SK-N-SH (cell line): Measurements from ENCODE around the gene CRP. TPM values are rescaled to one million over a fixed set of nuclear protein-coding genes. Genes with fewer than 3 reads are reported as not detected.

Experiments
- CTCF ChIA-PET: fragments of 300-600, 350-600 bp; formaldehyde crosslinking; extraction: SDS; loops from one replicate; lab custom pipeline; 2021; lab: Yijun Ruan, JAX
- POLR2A ChIA-PET: fragments of 350-600 bp; sonication (Branson Sonifier 250); formaldehyde crosslinking; extraction: SDS; loops from one replicate; lab custom pipeline; 2020; ENCODE audit warnings: antibody characterized with exemption, inconsistent platforms; lab: Yijun Ruan, JAX
- DNase-seq: peaks from one replicate; pipeline ENCODE4 v3.0.0; 2012
- H2AFZ ChIP-seq: fragments of 200-600 bp; sonication (generic); 2 replicates; pipeline ENCODE4 v1.8.1; 2016; ENCODE audit warnings: antibody characterized with exemption, mild to moderate bottlenecking, low read depth
- H3F3A ChIP-seq: fragments of 200-600 bp; sonication (generic); replicated peaks from 2 replicates; pipeline ENCODE3; 2016; ENCODE audit warnings: antibody characterized with exemption, mild to moderate bottlenecking; ENCODE audit not compliant: insufficient read depth
- H3K27ac ChIP-seq, 2 experiments: fragments of 200-500 bp in 1 of 2; fragments of 200-600 bp in 1 of 2; sonication (Bioruptor generic) in 1 of 2; sonication (generic), shearing (Covaris generic) in 1 of 2; 2 replicates each; pipeline versions ENCODE4 v1.5.1 to v1.6.1; 2014 to 2016; ENCODE audit warnings: low read depth in 2 of 2, inconsistent platforms in 1 of 2, low read length in 1 of 2, mild to moderate bottlenecking in 1 of 2, mixed read lengths in 1 of 2
- H3K27me3 ChIP-seq: fragments of 200-600 bp; sonication (generic), shearing (Covaris generic); 2 replicates; pipeline ENCODE4 v1.6.1; 2016; ENCODE audit warnings: mixed run types; ENCODE audit not compliant: insufficient read depth
- H3K36me3 ChIP-seq, 2 experiments: fragments of 200-500 bp in 1 of 2; fragments of 200-600 bp in 1 of 2; sonication (Bioruptor generic) in 1 of 2; sonication (generic) in 1 of 2; replicated peaks in 1 of 2; 2 replicates each; pipeline versions ENCODE3 to v1.5.1; 2014 to 2016; ENCODE audit warnings: low read length in 1 of 2, mild to moderate bottlenecking in 1 of 2; ENCODE audit not compliant: insufficient read depth in 2 of 2, control insufficient read depth in 1 of 2
- H3K4me1 ChIP-seq, 2 experiments: fragments of 200-500 bp in 1 of 2; fragments of 200-600 bp in 1 of 2; sonication (Bioruptor generic) in 1 of 2; sonication (generic), shearing (Covaris generic) in 1 of 2; 2 replicates each; pipeline versions ENCODE4 v1.5.1 to v1.6.1; 2014 to 2016; ENCODE audit warnings: low read depth in 1 of 2, low read length in 1 of 2, mixed run types in 1 of 2; ENCODE audit not compliant: insufficient read depth in 2 of 2, control insufficient read depth in 1 of 2
- H3K4me2 ChIP-seq: fragments of 200-600 bp; sonication (generic), shearing (Covaris generic); 2 replicates; pipeline ENCODE4 v1.6.1; 2017; ENCODE audit warnings: mixed run types
- H3K4me3 ChIP-seq, 2 experiments: fragments of 200-500 bp in 1 of 2; fragments of 200-600 bp in 1 of 2; sonication (Bioruptor generic) in 1 of 2; sonication (generic), shearing (Covaris generic) in 1 of 2; 2 replicates each; pipeline versions ENCODE4 v1.5.1 to v1.8.1; 2014 to 2016; ENCODE audit warnings: low read depth in 2 of 2, inconsistent platforms in 1 of 2, low read length in 1 of 2, mild to moderate bottlenecking in 1 of 2, mixed read lengths in 1 of 2, moderate library complexity in 1 of 2
- H3K79me2 ChIP-seq: fragments of 200-600 bp; sonication (generic); 2 replicates; pipeline ENCODE4 v1.8.1; 2017; ENCODE audit warnings: mild to moderate bottlenecking; ENCODE audit not compliant: insufficient read depth
- H3K9ac ChIP-seq: fragments of 200-600 bp; sonication (generic); 2 replicates; pipeline ENCODE4 v1.6.1; 2017; ENCODE audit warnings: mixed run types
- H3K9me2 ChIP-seq: fragments of 200-600 bp; sonication (generic); 2 replicates; pipeline ENCODE4 v1.6.1; 2017; ENCODE audit warnings: mixed run types
- H3K9me3 ChIP-seq: fragments of 200-600 bp; sonication (generic); 2 replicates; pipeline ENCODE4 v1.6.1; 2017; ENCODE audit warnings: mixed run types, mild to moderate bottlenecking, moderate library complexity
- H4K20me1 ChIP-seq: fragments of 200-600 bp; sonication (generic); 2 replicates; pipeline ENCODE4 v1.6.1; 2017; ENCODE audit warnings: mild to moderate bottlenecking, mixed run types; ENCODE audit not compliant: insufficient read depth
- ELF1 ChIP-seq: IDR thresholded peaks from 2 replicates; pipeline ENCODE4 v1.4.0; 2012
- EP300 ChIP-seq, 2 experiments: IDR thresholded peaks; 2 replicates each; pipeline versions ENCODE4 v1.4.0 to v1.6.1; 2012; ENCODE audit warnings: borderline replicate concordance in 1 of 2, low read depth in 1 of 2, low read length in 1 of 2
- FOXJ3 ChIP-seq: sonication (generic); formaldehyde crosslinking; IDR thresholded peaks from 2 replicates; pipeline ENCODE4 v1.5.1; 2020; ENCODE audit warnings: mild to moderate bottlenecking, missing genetic modification reagents
- FOXM1 ChIP-seq: IDR thresholded peaks from 2 replicates; pipeline ENCODE4 v1.4.0; 2012; ENCODE audit warnings: low read depth, mild to moderate bottlenecking
- GABPA ChIP-seq: IDR thresholded peaks from 2 replicates; pipeline ENCODE4 v1.4.0; 2012; ENCODE audit warnings: low read depth, mild to moderate bottlenecking
- JUND ChIP-seq: IDR thresholded peaks from 2 replicates; pipeline ENCODE4 v1.4.0; 2012
- MEF2A ChIP-seq: IDR thresholded peaks from 2 replicates; pipeline ENCODE4 v1.4.0; 2012; ENCODE audit warnings: low read depth, borderline replicate concordance
- MXI1 ChIP-seq: IDR thresholded peaks from 2 replicates; pipeline ENCODE4 v1.6.1; 2012; ENCODE audit warnings: mild to moderate bottlenecking, low read depth, low read length, improper control_type of control experiment
- NFIC ChIP-seq: IDR thresholded peaks from 2 replicates; pipeline ENCODE4 v1.4.0; 2012; ENCODE audit warnings: borderline replicate concordance
- POLR2AphosphoS5 ChIP-seq: IDR thresholded peaks from 2 replicates; pipeline ENCODE4 v1.6.1; 2012; ENCODE audit warnings: low read depth, low read length
- RAD21 ChIP-seq: IDR thresholded peaks from 2 replicates; pipeline ENCODE4 v1.6.1; 2012; ENCODE audit warnings: mild to moderate bottlenecking, low read length
- RCOR1 ChIP-seq: fragments of 150-350 bp; IDR thresholded peaks from 2 replicates; pipeline ENCODE4 v1.6.1; 2017; ENCODE audit warnings: antibody characterized with exemption, low read length
- SIN3A ChIP-seq: IDR thresholded peaks from 2 replicates; pipeline ENCODE4 v1.6.1; 2012; ENCODE audit warnings: low read depth, mild to moderate bottlenecking, low read length, moderate library complexity, borderline replicate concordance
- SMC3 ChIP-seq: IDR thresholded peaks from 2 replicates; pipeline ENCODE4 v1.6.1; 2012; ENCODE audit warnings: low read depth, low read length, improper control_type of control experiment
- TCF12 ChIP-seq: IDR thresholded peaks from 2 replicates; pipeline ENCODE4 v1.4.0; 2012
- YY1 ChIP-seq: IDR thresholded peaks from 2 replicates; pipeline ENCODE4 v1.4.0; 2012; ENCODE audit warnings: low read depth, mild to moderate bottlenecking
- WGBS: methylation state at CpG from one replicate; pipeline ENCODE4 v1.1.6; 2017; ENCODE audit warnings: low lambda C conversion rate; 5-methylcytosine and 5-hydroxymethylcytosine counted together
- polyA plus RNA-seq, 3 experiments: library from polyadenylated mRNA; depleted of rRNA; stranded (reverse); fragments of >200 nt; gene quantifications; 2 replicates each; pipeline ENCODE4 v1.2.3, GENCODE V29; 2012
- TF ChIP-seq, protein P1 (sequence below): IDR thresholded peaks from 2 replicates; pipeline ENCODE4 v1.4.0; 2012; ENCODE audit warnings: low read depth
- TF ChIP-seq, protein P2 (sequence below): IDR thresholded peaks from 2 replicates; pipeline ENCODE4; 2012
- TF ChIP-seq, protein P3 (sequence below): fragments of 150-350 bp; IDR thresholded peaks from 2 replicates; pipeline ENCODE4 v1.6.1; 2017; ENCODE audit warnings: antibody characterized with exemption, low read length, low read depth, borderline replicate concordance
- TF ChIP-seq, protein P4 (sequence below): fragments of 200-600 bp; sonication (generic); IDR thresholded peaks from 2 replicates; pipeline ENCODE4 v1.6.1; 2017; ENCODE audit warnings: antibody characterized with exemption, mild to moderate bottlenecking, moderate library complexity
- TF ChIP-seq, protein P5 (sequence below): IDR thresholded peaks from 2 replicates; pipeline ENCODE4 v1.4.0; 2012; ENCODE audit warnings: low read depth, borderline replicate concordance

CRP gene
- polyA plus RNA-seq, 1 of the 3 experiments (the other 2 are of a cell fraction) = not detected

DNA sequence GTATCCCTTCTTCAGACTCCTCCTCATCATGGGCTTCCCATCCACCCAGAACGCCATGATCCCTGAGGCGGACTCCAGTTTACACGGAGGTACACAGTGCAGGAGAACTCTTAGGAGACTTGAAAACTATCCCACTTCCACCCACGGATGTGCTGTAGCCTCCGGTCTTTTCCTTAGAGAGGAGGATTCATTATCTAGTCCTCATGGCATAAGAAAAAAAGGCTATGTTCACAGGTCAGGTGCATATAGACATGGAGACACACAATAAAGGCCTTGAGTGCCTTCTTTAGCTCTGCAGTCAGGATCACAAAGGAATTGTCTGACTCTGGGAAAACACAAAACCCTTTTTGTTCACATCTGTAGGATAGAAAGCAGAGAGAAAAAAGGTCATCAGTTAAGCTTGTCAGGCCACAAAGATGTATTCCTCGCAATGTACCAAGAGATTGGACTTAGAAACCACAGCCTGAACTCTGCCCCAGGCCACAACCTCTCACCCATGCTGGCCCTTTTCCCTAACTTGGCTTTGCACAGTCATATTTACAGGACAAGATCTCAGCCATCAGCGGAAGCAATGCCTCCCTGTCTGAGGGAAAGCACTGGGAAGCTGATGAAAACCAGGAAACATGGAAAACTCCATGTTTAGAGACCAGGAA lies 9.0 kb downstream of the CRP start:
- CTCF ChIA-PET = no interaction called here
- Histone ChIP-seq H3K4me2 (no peak overlapping the region), H3K9me3 (no peaks in the 10 kb centered on the region), H3K4me3 (no peak overlapping the region), H3K79me2 (no peaks in the 10 kb centered on the region), H3F3A (no peaks in the 10 kb centered on the region), H3K4me1 (no peaks in the 10 kb centered on the region), H3K9me2 (no peaks in the 10 kb centered on the region), H3K27ac (no peak overlapping the region), H3K9ac (no peak overlapping the region), H3K36me3 (no peaks in the 10 kb centered on the region), H2AFZ (no peak overlapping the region), H4K20me1 (no peaks in the 10 kb centered on the region), H3K27me3 (no peaks in the 10 kb centered on the region)
- TF ChIP-seq EP300 (IDR thresholded peaks at IDR 0.05; ENCODE audit: borderline replicate concordance in 1 of 2, low read depth in 1 of 2, low read length in 1 of 2) = no peak
- no peak for TF ChIP-seq MEF2A
- no peak for TF ChIP-seq ELF1
- TF ChIP-seq SMC3 = no peak
- TF ChIP-seq SIN3A = no peak
- no peak for TF ChIP-seq RAD21
- TF ChIP-seq MXI1 = no peak
- TF ChIP-seq, protein P1, sequence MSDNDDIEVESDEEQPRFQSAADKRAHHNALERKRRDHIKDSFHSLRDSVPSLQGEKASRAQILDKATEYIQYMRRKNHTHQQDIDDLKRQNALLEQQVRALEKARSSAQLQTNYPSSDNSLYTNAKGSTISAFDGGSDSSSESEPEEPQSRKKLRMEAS = no peak
- no peak for TF ChIP-seq JUND
- TF ChIP-seq, protein P2, sequence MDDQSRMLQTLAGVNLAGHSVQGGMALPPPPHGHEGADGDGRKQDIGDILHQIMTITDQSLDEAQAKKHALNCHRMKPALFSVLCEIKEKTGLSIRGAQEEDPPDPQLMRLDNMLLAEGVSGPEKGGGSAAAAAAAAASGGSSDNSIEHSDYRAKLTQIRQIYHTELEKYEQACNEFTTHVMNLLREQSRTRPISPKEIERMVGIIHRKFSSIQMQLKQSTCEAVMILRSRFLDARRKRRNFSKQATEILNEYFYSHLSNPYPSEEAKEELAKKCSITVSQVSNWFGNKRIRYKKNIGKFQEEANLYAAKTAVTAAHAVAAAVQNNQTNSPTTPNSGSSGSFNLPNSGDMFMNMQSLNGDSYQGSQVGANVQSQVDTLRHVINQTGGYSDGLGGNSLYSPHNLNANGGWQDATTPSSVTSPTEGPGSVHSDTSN = no peak
- no peak for TF ChIP-seq POLR2AphosphoS5
- no peak for TF ChIP-seq RCOR1
- no peak for DNase-seq
- POLR2A ChIA-PET = no interaction called here
- WGBS = 16% methylated on average over 7 of the region's 7 CpGs

DNA sequence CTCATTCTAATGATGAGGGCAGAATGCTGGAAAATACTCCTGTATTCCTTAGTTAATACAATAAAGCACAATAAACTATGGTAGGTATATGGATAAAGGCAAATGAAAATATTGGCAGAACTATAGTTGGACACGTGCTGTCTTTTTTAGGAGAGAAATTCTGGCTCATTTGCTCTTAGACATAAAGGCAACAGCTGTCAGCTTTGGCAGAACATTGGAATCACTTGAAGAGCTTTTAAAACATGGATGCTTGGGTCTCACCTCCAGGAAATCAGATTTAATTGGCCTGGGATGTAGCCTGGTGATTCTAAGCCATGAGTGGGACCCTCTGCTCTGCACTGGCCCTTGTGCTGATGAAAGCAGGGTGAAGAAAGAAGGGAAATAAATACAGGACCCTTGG lies 9.9 kb downstream of the CRP start:
- H3K9me2 ChIP-seq = no peaks in the 10 kb centered on the region
- H3K27ac ChIP-seq = no peak overlapping the region
- H2AFZ ChIP-seq = no peak overlapping the region
- WGBS = 11% methylated on average over 1 of the region's 1 CpG
- no peak for DNase-seq
- no peak for TF ChIP-seq EP300 (IDR thresholded peaks at IDR 0.05; ENCODE audit: borderline replicate concordance in 1 of 2, low read depth in 1 of 2, low read length in 1 of 2)
- TF ChIP-seq MEF2A = no peak
- TF ChIP-seq FOXJ3 (CRISPR knock-in tag) = no peak
- TF ChIP-seq SIN3A = no peak
- TF ChIP-seq, protein P3, sequence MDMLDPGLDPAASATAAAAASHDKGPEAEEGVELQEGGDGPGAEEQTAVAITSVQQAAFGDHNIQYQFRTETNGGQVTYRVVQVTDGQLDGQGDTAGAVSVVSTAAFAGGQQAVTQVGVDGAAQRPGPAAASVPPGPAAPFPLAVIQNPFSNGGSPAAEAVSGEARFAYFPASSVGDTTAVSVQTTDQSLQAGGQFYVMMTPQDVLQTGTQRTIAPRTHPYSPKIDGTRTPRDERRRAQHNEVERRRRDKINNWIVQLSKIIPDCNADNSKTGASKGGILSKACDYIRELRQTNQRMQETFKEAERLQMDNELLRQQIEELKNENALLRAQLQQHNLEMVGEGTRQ = no peak
- TF ChIP-seq, protein P2 = no peak
- no peak for TF ChIP-seq RCOR1
- TF ChIP-seq ELF1 = no peak
- TF ChIP-seq, protein P4, sequence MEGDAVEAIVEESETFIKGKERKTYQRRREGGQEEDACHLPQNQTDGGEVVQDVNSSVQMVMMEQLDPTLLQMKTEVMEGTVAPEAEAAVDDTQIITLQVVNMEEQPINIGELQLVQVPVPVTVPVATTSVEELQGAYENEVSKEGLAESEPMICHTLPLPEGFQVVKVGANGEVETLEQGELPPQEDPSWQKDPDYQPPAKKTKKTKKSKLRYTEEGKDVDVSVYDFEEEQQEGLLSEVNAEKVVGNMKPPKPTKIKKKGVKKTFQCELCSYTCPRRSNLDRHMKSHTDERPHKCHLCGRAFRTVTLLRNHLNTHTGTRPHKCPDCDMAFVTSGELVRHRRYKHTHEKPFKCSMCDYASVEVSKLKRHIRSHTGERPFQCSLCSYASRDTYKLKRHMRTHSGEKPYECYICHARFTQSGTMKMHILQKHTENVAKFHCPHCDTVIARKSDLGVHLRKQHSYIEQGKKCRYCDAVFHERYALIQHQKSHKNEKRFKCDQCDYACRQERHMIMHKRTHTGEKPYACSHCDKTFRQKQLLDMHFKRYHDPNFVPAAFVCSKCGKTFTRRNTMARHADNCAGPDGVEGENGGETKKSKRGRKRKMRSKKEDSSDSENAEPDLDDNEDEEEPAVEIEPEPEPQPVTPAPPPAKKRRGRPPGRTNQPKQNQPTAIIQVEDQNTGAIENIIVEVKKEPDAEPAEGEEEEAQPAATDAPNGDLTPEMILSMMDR = no peak
- no peak for TF ChIP-seq YY1
- TF ChIP-seq, protein P5, sequence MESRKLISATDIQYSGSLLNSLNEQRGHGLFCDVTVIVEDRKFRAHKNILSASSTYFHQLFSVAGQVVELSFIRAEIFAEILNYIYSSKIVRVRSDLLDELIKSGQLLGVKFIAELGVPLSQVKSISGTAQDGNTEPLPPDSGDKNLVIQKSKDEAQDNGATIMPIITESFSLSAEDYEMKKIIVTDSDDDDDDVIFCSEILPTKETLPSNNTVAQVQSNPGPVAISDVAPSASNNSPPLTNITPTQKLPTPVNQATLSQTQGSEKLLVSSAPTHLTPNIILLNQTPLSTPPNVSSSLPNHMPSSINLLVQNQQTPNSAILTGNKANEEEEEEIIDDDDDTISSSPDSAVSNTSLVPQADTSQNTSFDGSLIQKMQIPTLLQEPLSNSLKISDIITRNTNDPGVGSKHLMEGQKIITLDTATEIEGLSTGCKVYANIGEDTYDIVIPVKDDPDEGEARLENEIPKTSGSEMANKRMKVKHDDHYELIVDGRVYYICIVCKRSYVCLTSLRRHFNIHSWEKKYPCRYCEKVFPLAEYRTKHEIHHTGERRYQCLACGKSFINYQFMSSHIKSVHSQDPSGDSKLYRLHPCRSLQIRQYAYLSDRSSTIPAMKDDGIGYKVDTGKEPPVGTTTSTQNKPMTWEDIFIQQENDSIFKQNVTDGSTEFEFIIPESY = no peak
- no peak for TF ChIP-seq NFIC
- no peak for TF ChIP-seq TCF12
- no peak for TF ChIP-seq GABPA
- no peak for TF ChIP-seq FOXM1
- TF ChIP-seq RAD21 = no peak
- H3K36me3 ChIP-seq = no peaks in the 10 kb centered on the region
- H3K9me3 ChIP-seq = no peaks in the 10 kb centered on the region
- no peaks in the 10 kb centered on the region for H3K4me1 ChIP-seq
- no peak overlapping the region for H3K4me3 ChIP-seq
- H3K9ac ChIP-seq = no peak overlapping the region
- ChIA-PET POLR2A (no interaction called here), CTCF (no interaction called here)
- H3K79me2 ChIP-seq = no peaks in the 10 kb centered on the region
- no peak overlapping the region for H3K4me2 ChIP-seq
- no peaks in the 10 kb centered on the region for H4K20me1 ChIP-seq
- H3K27me3 ChIP-seq = no peaks in the 10 kb centered on the region
- H3F3A ChIP-seq = no peaks in the 10 kb centered on the region
